HG03457 (cell line): Measurements from ENCODE around the gene SUPT20HL2.
"Not testable (repeated sequence)": the region's sequence is repeated elsewhere in the genome, so short reads cannot be mapped to it uniquely, and the experiment has no call there.

ENCODE experiments used
- ATAC-seq: cut with Tn5 transposase; IDR thresholded peaks from one replicate; pipeline ENCODE4 v1.9.1; 2021; ENCODE audit warnings: moderate number of reproducible peaks; ENCODE audit not compliant: unreplicated experiment

SUPT20HL2 gene

DNA sequence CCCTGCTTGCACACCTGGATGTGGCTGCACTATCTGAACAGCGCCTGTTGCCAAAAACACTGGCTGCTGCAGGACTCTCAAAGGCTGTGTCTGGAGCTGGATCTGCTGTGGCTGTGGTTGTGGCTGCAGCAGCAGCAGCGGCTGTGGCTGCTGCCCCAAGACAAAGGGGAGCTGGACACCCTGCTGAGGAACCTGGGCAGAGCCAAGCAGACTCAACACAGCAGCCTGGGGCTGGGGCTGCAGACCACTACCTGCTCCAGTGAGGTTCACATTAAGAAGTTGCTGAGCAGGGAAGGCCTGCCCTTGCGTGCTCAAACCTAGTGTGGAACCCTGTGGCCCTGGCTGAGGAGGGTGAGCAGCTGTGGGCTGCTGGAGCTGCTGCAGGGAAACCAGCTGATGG, 3.0 kb downstream of the SUPT20HL2 start:
- not testable (repeated sequence) for ATAC-seq

DNA sequence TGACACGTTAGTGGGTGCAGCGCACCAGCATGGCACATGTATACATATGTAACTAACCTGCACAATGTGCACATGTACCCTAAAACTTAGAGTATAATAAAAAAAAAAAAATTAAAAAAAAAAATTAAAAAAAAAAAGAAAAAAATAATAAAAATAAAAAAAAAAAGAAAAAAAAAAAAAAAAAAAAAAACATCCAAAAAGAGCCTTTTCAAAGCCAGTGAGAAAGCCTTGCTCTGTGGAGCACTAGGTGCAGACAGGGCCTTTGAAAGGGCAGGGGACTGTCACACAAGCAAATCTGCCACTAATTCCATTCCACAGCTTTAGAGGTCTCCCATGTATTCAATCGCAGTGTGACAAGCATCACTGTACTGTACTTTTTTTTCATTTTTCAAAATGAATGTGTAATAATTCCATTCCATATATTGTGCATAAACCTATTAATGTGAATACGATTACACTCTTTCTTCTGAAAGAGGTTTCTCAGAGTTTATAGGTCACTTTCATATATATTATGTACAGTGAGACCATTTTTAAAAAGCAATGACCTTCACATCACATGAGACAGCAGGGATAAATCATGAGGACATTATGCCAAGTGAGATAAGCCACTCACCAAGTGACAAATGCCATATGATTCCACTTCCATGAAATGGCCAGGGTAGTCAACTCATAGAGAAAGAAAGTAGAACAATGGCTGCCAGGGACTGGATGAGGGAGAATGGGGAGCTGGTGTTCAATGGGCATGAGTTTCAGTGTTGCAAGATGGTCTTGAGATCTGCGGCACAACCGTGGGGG, 4.1 kb downstream of the SUPT20HL2 start:
- ATAC-seq = not testable (repeated sequence)

DNA sequence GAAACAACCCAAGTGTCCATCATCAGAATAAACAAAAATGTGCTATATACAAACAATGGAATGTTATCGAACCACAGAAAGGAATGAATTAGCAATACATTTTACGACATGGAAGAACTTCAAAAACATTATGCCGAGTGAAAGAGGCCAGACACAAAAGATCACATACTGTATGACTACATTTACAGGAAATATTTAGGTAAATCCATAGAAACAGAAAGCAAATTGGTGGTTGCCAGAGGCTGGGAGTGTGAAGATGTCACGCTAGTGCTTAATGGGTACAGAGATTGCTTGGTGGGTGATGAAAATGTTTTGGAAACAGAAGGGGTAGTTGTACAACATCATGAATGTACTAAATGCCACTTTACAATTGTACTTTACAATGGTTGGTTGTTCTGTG, 5.1 kb downstream of the SUPT20HL2 start:
- not testable (repeated sequence) for ATAC-seq

DNA sequence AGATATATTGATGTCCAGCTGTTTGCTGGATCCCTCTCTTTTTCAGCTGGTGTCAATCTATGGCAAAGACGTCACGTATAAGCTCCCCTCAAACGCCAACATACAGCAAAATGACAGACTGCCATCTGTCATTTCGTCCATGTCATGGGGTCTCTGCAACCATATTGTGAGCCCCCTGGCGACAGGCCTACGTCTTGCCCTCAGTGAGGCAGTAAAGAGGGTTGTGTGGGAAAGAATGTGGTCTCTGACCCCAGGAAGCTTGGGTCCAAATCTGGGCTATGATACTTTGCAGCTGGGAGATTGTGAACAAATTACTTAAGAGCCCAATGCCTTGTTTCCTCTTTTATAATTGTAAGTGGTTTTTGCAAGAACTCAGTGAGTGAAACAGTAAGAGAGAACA, 7.4 kb downstream of the SUPT20HL2 start:
- ATAC-seq = no peak

DNA sequence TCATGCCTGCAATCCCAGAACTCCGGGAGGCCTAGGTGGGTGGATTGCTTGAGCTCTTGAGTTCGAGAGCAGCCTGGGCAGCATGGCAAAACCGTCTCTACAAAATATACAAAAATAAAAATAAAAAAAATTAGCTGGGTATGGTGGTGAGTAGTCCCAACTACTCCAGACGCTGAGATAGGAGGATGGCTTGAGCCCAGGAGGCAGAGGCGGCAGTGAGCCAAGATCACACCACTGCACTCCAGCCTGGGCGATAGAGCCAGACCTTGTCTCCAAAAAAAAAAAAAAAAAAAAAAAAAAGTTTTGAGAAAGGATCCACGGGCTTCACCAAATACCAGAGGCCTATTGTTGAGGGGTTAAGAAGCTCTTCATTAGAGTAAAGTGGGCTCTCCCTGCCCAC, 8.0 kb downstream of the SUPT20HL2 start:
- ATAC-seq = no peak

DNA sequence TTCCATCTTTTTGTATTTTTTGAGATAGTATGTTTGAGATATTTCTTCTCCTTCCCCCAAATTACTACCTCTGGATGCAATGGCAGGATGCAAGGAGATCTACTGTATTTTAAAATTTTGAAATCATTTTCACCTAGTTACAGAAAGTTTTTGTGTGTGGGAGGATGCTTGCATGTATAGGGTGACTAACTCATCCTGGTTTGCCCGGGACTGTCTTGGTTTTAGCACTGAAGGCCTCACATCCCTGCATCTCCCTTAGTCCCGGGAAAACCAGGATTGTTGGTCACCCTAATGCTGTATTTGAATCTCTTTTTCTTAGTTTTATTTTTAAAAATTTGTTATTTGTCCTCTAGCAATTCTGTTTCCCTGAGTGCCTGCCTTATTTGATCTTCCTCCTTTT, 12.1 kb downstream of the SUPT20HL2 start:
- ATAC-seq = no peak

DNA sequence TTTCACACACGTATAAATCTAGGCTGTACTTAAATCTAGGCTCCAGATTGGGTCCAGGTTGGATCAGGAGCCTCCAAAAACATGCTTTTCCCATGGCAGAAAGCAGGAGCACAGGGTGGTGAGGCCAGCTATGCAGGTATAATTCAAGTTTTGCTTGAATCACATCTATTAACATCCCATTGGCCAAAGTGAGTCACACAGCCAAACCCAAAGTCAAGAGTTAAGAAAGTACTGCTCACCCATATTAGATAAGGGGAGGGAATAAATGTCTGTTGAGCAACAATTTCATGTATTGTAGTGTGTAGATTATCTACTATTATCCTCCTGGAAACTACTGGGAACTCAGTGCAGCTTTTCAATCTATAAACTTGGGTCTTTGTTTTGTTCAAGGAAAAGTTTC, 12.8 kb downstream of the SUPT20HL2 start:
- no peak for ATAC-seq

DNA sequence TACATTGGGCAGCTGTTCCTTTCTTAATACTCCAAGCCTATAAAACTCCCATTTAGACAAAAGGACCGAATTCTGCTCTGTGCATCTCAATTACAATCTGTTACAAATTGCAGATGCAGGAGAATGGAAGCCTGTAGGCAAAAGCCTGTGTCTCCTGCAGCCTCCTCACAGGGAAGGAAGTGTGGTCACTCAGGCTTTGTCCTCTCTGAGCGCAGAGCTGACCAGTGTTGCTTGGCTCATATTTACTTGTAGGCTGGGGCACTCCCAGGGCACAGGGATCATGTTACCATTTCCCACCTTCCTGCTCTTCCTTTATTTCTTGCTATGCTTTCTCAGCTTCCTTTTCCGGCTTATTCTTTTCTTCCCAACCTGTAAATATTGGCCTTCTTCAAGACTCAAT, 15.7 kb downstream of the SUPT20HL2 start:
- ATAC-seq = no peak

DNA sequence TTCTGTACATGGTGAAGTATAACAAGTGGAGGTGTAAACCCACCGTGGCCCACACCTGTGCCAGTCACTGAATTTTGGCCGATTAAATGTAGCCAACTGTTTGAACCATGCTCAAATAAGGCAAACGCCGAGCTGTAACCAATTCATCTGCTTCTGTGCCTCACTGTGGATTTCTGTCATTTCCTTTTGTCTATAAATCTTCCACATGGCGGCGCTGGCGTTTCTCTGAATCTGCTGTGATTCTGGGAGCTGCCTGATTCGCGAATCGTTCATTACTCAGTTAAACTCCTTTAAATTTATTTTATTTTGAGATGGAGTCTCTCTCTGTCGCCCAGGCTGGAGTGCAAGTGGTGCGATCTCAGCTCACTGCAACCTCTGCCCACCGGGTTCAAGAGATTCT, 19.2 kb downstream of the SUPT20HL2 start:
- ATAC-seq = no peak

DNA sequence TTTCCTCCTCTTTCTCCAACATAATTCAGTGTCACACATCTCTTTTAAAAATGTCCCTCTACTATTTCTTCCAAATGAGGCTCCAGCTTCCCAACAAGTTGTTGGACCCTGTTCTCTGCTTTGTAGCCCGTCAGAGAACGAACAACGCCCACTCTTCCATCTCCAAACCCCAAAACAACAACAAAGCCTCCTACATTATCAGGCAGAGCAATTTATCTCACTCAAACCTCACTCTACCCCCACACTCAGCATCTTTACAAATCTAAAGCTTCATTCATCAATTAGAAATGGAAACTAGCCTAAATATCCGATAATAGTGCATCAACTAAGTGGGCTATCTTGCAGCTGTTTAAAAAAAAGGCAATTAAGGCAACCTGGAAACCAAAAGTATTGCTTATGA, 20.5 kb downstream of the SUPT20HL2 start:
- ATAC-seq = no peak

DNA sequence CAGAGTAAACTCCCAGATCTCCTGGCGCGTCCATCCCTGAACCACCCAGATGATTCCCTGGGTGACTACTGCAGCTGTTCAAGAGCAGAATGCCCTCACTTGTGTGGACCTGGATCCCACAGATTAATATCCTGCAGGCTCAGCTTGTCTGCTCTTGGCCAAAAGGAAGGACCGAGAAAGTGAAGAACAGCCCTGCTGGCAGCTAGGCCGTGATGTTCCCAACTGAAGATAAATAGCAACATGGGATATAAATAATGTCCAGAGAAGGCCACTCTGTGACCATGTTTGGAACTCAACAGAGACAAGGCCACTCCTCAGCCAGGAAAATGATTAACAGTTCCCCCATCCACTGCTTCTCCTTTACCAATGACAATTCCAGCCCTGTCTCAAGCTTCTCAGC, 21.5 kb downstream of the SUPT20HL2 start:
- ATAC-seq = no peak

DNA sequence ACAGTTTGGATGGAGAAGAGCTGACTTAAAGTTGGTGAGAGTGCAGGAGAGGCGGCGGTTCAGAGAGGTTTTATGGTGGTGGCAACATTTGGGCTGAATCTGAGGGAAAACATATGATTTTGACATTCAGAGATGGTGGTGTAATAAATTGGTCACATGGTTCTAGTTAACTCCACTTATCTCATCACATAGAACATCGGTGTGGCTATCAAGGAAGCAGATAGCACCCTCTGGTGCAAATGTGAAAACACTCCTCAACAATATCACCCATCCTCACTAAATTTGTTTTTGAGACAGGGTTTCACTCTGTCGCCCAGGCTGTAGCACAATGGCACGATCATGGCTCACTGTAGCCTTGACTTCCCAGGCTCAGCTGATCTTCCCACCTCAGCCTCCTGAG, 28.8 kb downstream of the SUPT20HL2 start:
- no peak for ATAC-seq

DNA sequence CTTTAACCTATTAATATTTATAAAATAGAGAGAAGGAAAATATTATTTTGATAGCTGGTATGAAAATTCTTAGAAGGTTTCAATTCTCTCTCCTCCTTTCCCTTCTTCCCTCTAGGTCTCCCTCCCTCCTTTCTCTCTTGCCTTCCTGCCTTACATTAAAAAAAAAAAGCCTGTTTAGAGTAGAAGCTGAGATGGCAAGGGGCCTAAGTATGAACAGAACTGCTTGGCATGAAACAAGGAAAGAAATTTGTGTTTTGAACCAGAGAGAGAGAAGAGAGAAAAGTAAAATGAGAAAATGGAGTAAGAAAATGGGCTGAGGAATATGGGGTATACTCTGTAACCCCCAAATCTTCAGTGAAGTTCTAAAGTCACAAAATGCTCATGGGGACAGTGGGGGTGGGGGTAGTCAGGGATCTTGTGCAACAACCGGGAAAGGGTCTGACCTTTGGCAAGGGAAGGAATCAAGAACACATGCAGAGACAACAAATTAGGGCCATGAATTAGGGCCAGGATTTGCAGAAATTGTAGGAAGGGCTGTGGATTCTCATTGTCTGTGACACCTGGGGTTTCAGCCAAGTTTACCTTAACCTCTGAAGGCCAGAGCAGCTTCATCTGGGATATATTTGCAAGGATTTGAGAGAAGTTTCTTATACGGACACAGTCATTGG, 30.6 kb downstream of the SUPT20HL2 start:
- ATAC-seq = no peak

DNA sequence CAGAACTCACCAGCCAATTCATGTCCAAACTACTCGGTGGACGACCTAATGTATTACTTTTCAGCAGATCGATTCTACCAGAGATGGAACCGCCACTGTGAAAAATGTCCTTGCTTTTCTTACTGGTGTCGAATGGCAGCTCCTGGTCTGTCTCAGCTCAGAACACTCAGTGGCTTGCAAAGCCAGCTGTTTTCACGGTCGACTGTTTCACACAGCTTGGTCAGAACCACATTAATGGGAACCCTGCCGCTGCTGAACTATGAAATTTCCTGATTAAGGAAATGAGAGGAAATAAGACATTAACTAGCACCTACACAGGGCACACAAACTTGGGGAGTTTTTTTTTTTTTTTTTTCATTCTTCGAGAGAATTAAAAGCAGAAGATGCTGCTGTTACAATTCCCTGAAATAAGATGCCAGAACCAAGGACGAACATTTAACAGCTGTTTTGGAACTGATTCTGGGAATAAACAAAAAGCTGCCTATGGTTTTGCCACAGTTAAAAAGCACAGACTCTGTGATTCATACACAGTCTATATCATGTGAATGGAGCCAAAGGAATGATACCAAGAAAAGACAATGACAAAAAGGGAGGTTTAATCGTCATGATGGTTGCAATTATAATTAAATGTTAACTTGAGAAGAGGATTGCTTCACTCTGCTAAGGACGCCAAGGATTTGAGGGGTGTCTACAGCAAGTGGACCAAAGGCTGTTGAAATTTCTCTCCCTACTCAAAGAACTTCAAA, 31.3 kb downstream of the SUPT20HL2 start:
- no peak for ATAC-seq

DNA sequence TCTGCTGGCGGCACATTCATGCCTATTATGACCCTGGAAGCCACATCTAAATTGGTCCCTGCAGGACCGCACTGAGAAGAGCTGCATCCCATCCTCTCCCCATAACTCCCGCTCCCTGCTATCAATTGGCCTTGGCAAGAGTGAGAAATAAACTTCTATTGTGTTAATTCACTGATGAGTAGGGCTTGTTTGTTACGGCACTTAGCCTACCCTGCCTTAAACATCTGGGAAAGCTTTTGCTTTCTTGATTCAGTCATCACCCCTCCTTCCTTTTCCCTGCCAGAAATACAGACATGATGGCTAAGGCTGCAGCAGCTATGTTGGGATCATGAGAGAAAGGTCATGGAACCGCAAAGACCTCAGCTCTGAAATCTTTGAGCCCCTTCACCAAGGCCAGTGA, 36.5 kb downstream of the SUPT20HL2 start:
- no peak for ATAC-seq

DNA sequence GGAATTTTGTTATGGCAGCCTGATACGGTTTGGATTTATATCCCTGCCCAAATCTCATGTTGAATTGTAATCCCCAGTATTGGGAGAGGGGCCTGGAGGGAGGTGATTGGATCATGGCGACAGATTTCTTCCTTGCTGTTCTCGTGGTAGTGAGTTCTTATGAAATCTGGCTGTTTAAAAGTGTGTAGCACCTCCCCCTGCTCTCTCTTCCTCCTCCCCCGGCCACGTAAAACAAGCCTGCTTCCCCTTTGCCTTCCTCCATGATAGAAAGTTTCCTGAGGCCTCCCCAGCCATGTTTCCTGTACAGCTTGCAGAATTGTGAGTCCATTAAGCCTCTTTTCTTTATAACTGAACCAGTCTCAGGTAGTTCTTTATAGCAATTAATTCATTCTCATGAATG, 37.9 kb downstream of the SUPT20HL2 start:
- ATAC-seq = no peak

DNA sequence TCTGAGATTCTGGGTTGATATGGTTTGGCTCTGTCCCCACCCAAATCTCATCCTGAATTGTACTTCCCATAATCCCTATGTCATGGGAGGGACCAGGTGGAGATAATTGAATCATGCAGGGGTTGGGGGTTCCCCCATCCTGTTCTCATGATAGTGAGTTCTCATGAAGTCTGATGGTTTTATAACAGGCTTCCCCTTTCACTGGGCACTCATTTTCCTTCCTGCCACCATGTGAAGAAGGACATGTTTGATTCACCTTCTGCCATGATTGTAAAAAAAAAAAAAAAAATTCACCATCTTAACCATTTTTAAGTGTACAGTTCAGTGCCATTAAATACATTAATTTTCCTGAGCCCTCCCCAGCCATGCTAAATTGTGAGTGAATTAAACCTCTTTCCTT, 42.6 kb downstream of the SUPT20HL2 start:
- no peak for ATAC-seq

DNA sequence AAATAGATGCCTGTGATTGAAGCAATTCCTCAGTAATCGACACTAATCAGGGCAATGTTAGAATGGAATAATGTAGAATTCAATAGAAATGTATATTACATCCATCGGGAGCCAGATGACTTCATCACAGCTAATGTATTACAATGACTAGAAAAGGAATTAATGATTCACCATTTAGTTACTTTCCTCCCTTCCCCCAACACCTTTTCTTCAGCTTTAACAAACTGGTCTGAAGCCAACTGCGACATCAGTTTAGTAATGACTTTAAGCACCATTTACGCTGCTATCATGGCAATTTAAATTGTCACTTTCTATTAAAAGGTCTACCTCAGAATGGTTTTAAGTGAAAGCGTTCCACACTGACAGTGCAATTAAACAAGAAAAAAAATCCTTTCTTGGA, 45.1 kb downstream of the SUPT20HL2 start:
- no peak for ATAC-seq

DNA sequence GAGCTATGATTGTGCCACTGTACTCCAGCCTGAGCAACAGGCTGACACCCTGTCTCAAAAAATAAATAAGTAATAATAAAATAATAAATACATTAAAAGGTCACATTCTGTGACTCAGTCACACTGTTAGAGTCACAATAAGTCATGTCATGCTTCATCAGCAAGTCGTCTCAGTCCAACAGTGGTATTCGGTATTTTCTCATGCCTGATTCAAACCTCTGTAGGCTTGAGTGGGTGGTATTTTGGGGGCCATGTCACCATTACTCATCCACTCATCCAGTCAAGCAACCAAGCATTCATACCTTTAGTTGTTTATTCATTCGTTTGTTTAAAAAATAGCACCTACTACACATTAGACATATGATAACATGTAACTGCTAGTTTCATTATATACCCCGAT, 46.9 kb downstream of the SUPT20HL2 start:
- no peak for ATAC-seq

DNA sequence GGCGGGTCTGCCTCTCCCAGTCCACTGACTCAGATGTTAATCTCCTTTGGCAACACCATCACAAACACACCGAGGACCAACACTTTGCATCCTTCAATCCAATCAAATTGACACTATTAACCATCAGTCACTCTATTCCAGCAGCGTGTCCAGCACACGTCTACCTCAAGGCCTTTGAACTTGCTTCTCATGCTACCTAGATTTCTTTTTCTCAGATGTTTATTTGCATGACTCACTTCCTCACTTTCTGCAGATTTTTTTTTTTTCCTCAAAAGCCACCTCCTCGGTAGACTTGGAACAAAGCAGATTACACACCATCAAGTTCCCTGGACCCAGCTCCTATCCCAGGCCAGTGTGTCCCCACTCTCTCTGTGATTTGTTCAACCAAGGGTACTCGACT, 49.5 kb downstream of the SUPT20HL2 start:
- ATAC-seq = no peak

DNA sequence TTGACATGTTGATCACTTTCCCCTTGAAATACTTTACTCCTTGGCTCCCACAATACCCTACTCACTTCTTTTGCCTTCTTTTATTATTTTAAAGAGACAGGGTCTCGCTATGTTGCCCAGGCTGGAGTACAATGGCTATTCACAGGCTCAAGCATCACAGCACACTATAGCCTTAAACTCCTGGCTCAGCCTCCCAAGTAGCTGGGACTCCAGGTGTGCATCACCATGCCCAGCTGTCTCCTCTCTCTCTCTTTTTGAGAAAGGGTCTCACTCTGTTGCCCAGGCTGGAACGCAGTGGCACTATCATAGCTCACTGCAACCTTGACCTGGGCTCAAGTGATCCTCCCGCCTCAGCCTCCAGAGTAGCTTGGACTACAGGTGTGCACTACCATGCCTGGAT, 51.6 kb downstream of the SUPT20HL2 start:
- no peak for ATAC-seq
